CD1c-positive myeloid dendritic cell (primary cell): ENCODE measurements around the gene SAMD7.

ENCODE experiments used
- DNase-seq: peaks from one replicate; pipeline ENCODE4 v3.0.0-alpha.2; 2016; ENCODE audit errors: extremely low spot score

The SAMD7 gene

DNA sequence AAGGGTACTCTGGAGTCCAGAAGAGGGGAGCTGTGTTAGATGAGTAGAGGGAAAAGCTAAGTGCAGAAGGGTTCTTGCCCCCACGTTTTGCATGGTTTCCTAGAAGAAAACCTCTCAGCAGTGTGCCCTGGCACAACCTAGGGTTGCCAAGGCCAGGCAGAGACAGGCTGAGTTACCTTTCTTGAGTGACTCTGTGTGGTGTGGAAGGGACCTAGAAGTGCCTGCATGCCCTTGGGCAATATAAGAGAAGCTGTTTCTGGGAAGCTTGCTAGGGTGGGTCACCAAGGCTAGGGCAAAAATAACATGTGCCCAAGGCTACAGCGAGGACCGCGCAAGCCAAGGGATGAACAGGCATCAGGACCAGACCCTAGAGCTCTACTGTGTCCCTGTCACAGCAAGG lies 3.4 kb upstream of the SAMD7 start:
- DNase-seq: no peak

DNA sequence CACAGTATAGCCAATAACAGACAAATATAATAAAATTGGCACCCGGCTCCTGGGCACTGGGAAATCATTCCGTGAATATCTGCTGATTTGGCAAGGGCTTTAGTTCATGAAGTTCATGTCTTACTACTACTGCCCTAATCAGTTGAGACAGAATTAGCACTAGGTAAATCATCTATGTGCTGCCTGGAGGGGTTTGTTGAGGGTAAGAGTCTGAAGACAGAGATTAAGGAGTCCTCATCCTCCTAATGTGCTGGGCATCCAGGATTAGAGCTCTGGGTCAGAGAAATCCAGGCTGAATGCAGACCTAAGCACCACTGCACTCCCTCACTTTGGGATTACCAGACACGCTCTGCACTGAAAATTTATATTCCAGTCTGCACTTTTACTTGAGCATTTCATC lies 2.0 kb downstream of the SAMD7 start:
- no peak for DNase-seq

DNA sequence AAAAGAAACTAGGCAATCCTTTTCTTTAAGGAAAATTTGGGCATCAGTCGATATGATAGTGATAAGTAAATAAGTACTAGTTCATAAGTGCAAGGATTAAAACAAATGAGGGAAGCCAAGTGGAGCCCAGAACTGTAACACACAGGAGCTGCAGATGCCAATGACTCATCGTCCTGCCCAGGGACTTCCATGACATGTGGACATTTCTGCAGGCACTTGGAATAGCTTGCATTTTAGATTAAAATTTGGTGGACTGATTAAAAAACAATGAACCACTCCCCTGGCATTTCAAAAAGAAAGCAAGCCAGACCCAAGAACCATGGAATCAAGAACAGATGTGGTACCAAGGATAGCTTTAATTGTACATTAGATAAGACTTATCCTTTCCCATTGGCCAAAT lies 2.9 kb downstream of the SAMD7 start:
- DNase-seq: no peak

DNA sequence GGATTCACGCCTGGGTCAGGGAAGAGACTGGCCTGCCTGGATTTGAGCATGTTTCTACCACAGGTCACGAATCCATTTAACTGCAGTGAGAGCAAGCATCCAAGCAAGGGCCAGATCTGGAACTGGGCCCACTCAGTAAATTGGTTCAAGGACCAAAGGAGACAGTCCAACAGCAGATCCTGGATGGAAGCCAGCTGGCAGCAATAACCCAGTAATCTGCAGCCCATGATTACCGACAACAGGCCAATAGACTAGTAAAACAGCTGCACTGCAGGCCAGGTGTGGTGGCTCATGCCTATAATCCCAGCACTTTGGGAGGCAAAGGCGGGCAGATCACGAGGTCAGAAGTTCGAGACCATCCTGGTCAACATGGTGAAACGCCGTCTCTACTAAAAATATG lies 11.8 kb downstream of the SAMD7 start:
- DNase-seq: no peak

DNA sequence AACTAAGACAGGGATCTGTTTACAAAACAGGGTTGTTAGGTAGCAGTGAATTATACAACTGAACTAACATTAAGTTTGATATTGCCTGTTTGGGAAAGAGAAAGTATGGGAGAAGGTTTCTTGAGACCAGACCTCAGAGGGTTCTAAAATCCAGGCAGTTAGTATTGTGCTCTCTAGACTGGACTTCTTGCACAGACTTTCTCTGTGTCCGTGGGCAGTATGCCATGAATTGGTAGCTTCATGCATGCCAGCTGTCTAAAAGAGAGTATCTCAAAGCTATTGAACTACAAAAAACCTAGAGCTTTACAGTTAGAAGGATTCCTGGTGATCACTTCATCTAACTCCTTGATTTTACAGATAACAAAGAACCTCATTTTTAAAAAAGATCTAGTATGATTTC lies 12.5 kb downstream of the SAMD7 start:
- no peak for DNase-seq

DNA sequence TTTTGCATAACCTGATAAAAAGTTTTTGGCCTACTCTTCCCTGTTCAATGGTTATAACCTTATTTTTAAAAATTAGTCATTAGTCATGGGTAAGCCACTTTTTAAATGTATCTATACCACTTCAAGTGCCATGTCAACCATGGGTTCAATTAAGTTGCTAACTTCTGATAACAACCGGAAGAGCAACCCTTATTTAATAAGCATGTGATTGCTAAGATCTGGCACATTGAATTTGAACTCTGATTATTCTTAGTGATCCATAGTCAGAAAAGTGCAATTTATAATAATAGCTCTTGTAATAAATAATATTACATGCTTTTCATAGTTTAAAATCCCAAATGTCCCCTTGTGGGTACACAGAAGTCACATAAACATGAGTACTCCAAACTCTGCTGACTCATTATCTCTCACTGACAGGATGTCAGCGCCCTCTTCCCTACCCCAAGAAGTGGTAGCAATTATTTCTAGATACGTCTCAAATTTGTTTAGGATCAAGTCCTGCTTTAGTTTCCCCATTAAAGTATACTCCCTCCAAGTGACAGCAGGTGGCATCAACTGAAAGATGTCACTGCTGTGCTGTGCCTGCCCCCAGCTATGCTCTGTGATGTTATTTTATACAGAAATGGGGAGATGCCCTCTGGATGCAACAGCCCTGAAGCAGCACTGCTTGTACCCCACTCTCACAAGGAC lies 18.6 kb downstream of the SAMD7 start:
- DNase-seq: no peak

DNA sequence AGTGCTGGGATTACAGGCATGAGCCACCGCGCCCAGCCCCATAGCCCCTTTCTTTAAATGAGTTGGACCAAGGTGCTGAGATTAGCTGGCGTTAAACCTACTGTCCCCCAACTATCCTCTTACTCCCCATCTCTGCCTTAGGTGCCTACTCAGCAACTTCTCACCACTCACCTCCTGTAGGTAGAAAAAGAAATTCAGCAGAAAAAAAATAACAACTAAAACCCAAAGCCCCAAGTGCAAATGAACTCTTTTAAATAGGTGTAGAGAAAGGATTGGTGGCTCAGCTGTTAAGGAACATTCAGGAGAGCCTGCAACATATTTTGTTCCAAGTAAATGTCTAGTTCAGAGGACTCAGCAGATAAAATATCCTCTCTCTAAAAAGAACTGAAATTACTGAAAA lies 19.5 kb downstream of the SAMD7 start:
- no peak for DNase-seq

DNA sequence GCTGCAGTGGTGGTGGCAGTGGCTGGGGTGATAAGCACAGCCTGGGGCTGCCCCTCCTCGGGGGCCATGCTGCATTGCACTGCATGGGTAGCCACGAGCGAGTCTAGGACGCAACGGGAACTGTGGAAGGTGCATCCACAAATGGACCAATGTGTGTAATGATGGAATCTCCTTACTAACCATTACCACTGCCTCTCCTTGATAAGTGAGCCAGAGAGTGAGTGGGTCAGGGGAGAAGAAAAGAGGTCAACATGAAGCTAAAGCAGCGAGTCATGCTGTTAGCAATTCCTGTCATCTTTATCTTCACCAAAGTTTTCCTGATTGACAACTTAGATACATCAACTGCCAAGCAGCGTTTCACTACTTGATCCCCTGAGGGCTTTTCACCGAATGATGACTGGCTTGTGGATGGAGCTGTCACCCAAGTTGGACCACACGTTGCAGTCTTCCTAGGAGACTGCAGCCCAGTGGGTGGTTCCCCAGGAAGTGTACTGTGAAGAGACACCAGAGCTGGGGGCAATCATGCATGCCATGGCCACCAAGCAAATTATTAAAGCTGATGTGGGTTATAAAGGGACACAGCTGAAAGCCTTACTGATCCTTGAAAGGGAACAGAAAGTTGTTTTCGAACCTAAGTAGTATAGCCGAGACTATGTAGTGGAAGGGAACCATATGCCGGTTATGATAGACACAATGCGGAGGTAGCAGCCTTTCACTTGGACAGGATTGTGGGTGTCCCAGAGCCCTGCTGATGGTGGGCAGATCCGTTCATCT lies 20.6 kb downstream of the SAMD7 start:
- no peak for DNase-seq

DNA sequence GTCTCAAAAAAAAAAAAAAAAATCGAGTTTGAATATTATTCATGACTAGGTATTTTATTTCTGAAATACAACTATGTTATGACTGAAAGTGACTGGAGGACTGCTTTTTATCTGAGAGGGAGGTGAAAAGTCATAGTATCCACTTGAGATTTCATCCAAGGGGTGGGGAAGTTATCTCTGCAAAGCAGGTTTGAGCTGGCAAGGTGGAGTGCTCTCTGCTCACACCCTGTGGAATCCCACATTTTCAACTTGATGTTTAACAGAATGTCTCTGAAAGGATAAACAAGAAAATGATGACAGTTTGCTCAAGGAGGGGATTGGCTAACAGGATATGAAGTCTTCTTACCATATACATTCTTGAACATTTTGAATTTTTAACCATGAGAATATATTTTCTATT lies 27.9 kb downstream of the SAMD7 start:
- DNase-seq: no peak

DNA sequence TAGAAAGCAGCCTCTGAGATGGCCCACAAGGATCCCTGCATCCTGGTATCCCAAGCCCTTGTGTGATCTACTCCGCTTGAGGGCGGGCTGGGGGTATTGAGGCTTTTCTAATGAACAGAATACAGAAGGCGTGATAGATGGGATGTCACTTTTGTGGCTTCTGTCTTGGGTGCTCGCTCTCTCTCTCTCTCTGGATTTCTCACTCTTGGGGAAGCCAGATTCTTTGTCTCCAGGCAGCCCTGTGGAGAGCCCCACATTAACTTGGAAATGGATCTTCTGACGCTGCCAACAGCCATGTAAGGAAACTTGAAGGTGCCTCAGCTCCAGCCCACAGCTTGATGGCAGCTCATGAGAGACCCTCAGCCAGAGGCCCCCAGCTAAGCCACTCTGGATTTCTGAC lies 28.4 kb downstream of the SAMD7 start:
- no peak for DNase-seq

DNA sequence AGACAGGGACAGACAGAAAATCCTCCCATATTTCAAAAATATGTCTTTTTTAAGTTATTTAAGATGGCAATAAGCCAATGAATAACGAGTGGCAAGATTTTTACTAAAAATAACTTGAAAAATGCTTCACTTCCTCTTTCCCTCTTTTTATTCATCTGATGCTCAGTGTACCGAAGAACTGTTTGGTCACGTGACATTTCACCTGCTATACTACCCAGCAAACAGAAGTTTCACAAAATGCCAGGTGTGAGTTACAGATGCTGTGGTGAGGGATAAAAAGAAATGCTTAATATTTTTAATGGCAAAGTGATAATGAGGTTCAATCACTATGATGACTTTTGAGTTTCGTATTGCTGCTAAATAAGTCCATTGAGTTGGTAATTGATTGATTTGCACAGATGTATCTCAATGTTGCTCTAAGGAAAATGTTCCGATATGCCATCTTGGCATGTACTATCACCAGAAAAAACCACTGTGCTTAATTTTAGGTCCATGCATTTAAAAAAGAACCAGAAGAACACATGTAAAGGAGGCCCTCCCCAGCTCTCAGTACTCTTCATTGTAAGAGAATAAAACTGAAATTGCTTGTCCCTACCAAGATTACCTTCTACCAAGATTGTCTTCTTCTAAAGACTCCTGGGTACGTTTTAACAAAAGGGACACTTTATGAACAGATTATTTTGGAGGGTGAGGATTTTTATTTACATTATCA lies 29.3 kb downstream of the SAMD7 start:
- DNase-seq: peak; percentile 14

DNA sequence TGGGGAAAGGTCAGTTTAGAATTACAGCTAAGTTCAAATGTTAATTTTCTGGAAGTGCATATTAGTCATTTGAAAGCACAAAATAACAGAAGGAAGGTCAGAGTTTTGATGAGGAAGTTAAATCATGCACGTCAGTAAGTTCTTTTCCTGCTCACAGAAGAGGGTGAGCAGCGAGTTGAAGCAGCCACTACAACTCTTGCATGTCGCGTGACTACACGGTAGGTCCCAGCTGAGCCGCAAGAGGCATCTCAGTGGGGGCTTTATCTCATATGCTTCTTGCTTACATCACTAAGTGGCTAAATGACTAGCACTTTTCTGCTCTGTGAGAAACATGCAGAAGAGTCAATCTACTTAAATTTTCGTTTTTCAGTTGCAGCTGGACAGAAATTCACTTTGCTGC lies 33.9 kb downstream of the SAMD7 start:
- peak; percentile 74 for DNase-seq

DNA sequence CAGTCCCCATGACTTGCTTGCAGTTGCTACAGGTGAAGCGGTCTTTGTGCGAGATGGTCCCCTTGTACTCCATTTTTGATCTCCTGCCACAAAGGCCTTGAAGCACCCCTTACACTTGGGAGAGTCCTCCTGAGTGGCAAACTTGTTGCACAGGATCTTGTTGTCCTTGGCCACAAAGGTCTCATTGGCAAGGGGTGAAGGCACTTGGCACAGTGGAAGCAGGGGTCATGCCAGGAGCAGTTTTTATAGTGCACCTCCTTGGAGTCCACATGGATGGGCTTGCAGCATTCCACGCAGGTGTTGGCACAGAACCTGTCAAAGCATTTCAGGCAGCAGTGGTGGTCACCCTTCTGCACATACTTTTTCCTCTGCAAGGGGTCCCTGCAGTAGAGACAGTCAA lies 35.0 kb downstream of the SAMD7 start:
- DNase-seq: no peak

DNA sequence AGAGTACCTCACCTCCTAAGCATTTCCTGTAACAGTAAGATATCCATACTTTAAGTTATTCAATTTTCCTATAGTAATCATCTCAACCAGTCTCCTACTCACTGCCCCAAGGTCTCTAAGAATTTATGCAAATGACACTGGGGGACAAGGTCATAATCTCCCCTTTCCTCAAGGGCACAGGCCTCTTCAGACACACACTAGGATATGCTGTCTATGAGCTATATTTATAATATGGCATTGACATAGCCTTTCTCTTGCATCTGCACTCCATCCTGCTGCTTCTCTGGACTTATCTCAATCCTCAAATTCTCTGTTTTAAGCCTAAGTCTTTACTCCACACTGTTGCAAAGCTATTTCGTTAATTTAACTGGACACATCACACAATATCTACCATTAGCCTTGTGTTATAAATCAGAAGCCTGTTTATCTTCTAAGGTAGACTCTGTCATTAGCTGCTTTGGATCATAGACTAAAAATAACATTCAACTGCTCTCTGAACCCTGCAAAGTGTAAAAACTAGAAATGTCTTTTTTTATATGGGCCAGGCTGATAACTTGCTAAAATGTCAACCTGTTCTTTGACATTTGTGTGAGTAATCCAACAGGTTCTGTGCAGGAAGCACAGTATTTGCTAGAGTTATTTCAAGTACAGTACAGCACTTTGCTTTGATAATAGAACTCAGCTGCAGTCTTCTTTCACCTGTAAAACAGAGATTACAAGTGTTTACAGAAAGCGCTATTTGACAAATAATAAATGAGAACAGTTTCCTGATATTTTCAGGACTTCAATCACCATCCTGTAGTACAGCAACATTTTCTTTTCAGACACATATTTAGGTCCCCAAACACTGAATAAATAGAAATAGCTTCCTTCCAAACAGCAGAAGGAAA lies 37.4 kb downstream of the SAMD7 start:
- DNase-seq: no peak

DNA sequence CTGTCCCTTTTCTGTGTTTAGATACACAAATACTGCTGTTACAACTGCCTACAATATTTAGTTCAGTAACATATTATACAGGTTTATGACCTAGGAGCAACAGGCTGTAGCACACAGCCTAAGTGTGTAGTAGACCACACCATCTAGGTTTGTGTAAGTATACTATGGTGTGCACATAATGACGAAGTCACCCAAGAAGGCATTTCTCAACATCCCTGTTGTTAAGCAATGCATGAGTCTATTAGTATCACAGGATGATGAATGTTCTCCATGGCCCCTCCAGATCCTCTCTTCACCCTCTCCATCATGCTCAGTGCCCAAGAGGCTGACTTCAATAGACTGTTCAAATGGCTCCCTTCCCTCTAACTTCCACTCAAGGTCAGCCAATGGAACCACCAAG lies 40.7 kb downstream of the SAMD7 start:
- DNase-seq: peak; percentile 35

DNA sequence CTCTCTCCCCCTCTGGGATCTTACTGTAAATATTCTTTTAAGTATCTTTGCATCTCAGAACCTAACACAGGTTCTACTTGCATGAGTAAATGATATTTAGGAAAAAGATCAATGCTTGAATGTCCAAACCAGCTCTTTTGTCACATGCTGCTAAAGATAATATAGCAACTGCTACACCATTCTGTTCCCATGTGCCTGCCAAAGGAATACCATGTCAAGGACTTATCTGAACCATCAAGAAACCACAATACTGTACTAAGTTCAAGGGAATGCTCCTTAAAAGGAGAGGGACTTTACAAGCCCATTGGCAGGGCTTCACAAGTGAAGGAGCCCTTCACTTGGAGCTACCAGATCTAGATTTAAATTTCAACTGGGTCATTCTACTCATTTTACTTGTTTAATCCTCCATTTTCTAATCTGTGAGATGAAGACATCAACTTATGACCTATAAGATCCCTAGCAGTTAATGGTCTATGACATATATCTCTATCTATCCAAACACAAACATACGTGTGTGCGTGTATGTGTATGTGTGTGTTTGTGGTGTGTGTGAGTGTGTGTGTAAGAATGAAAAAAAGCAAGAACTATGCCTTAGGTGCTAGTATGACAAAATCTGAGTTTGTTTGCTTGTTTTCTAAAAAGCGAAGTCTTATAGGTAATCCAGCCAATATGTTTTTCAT lies 42.2 kb downstream of the SAMD7 start:
- no peak for DNase-seq

DNA sequence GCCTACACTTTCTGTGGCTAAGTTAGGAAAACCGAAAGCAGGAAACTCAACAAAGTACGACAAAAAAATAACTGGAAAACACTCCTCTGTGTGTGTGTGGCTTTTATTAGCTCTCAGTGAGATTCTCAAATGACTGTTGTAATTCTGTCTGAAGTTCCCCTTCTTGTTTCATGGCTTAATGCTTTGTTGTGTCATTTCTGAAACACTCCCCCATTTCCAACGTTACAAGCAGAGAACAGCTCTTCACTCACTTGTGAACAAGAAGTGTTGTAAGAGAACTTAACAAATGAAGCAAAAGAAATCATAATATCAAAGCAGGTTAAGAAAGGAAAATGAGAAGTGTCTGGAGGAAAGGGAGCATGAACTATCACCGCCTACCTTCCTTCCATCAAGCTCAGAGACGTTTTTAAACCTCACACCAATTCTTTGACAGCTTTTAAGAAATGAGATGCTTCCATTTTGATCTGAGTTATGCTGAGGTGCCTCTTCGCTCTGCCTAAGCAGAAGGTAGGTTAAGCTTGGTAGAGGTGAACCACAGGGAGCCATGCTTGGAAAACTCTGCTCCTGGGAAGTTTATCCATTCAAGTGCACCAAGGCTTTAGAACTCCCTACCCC lies 42.9 kb downstream of the SAMD7 start:
- DNase-seq: peak; percentile 68

DNA sequence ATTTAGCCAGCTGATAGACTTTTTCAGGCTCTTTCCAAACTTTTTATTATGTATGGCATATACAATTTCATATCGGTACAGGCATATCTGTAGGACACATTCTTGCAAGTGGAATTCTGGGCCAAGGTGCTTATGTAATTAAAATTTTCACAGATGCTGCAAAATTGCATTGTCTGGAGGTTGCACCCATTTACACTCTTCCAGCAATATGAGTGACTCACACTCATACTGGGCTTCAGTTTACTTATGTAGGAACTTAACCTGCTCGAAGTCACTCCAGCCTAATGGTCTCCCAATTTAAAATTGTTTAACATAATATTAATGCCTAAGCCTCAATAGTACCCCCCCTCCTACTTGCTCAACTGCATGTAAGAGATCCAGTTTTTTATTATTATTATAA lies 44.0 kb downstream of the SAMD7 start:
- no peak for DNase-seq

DNA sequence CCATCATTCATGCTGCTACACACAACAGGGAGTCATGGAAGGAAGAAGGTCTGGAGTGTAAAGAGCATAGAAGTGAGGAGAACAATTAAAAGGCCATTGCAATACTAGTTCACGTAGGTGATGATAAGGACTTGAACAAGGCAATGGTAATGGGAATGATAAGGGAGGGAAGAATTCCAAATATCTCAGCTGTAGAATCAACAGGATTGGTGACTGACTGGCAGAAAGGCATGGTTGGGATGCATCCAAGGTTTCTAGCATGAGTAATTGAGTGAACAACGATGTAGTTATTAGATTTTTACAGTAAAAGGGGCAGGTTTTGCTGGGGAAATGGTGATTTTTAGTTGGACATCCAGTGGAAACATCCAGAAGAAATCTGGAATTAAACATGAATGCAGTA lies 52.8 kb downstream of the SAMD7 start:
- no peak for DNase-seq

DNA sequence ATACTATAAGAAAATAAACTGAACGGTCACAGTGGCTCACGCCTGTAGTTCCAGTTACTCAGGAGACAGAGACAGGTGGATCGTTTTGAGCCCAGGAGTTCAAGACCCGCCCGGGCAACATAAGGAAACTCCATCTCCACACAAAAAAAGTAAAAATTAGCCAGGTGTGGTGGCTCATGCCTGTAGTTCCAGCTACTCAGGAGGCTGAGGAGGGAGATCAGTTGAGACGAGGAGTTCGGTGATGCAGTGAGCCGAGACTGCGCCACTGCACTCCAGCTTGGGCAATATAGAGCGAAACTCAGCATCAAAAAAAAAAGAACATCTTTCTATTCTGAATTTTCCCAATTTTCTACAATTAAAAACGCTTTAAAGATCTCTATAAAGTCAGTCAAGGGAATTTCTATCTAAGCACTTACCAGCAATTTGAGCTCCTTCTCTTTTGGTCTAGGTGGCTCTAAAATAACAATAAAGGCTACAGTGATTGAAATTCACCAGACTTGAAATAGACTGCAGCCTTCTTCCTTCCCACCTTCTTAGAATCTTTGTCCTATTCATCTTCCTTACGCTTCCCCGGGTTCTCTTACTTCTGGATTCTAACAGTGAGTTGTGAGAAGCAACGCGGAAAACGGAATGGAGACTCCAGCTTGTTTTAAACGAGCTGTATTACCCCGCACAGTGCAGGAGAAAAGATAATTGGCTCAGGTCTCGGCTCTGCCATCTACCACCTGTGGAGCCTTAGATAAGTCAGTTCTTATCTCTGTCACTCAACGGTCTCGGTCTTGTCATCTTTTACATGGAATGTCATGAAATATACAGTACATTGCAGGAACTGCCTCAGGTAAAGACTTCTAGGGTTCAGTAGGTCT lies 54.4 kb downstream of the SAMD7 start:
- peak; percentile 9 for DNase-seq
